Measurements from ENCODE around the gene OR6K2. TPM values are rescaled to one million over a fixed set of nuclear protein-coding genes. Genes with fewer than 3 reads are reported as not detected.

The OR6K2 gene
- total RNA-seq, 3 donors from 2014 or later = not detected

DNA sequence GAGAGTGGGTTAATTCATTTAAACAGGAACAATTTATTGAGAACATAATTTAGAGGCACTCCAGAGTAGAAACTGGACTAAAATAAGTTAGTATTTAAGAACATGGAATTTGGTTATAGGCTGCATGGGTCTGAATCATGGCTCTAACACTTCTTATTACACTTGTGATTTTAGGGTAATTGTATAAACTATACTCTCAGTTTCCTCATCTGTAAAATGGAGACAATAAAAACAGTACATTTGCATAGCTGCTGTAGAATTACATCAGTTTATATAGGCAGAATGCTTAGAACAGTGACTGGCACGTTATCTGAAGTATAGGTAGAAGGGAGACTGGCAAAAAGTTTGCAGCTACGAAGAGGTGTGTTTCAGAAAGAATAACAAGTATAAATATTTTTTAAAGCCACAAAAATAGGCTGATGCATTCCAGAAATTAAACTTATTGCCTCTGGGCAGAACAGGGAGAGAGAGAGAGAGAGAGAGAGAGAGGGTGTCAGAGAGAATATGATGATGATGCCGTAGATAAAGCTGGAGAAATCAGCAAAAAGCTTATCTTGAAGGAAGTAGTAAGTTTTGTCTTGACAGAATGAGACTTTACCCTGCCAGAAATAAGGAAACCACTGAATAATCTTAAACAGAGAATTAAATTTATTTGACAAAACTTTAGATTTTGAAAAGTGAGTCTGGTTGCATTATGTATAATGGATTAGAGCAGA, 28.2 kb upstream of the OR6K2 start:
- ATAC-seq (no peak), DNase-seq (no peak)
- H3K36me3 ChIP-seq (ENCODE audit: low read depth) = no peaks in the 10 kb centered on the region
- H3K9me3 ChIP-seq = no peaks in the 10 kb centered on the region
- intact Hi-C loops (cut with DNase I, micrococcal nuclease) = no loop called here
- no peak overlapping the region for H3K4me3 ChIP-seq
- H3K4me1 ChIP-seq (ENCODE audit: low read depth) = no peaks in the 10 kb centered on the region
- TF ChIP-seq, protein P1, sequence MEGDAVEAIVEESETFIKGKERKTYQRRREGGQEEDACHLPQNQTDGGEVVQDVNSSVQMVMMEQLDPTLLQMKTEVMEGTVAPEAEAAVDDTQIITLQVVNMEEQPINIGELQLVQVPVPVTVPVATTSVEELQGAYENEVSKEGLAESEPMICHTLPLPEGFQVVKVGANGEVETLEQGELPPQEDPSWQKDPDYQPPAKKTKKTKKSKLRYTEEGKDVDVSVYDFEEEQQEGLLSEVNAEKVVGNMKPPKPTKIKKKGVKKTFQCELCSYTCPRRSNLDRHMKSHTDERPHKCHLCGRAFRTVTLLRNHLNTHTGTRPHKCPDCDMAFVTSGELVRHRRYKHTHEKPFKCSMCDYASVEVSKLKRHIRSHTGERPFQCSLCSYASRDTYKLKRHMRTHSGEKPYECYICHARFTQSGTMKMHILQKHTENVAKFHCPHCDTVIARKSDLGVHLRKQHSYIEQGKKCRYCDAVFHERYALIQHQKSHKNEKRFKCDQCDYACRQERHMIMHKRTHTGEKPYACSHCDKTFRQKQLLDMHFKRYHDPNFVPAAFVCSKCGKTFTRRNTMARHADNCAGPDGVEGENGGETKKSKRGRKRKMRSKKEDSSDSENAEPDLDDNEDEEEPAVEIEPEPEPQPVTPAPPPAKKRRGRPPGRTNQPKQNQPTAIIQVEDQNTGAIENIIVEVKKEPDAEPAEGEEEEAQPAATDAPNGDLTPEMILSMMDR (IDR thresholded peaks at IDR 0.05) = no peak

DNA sequence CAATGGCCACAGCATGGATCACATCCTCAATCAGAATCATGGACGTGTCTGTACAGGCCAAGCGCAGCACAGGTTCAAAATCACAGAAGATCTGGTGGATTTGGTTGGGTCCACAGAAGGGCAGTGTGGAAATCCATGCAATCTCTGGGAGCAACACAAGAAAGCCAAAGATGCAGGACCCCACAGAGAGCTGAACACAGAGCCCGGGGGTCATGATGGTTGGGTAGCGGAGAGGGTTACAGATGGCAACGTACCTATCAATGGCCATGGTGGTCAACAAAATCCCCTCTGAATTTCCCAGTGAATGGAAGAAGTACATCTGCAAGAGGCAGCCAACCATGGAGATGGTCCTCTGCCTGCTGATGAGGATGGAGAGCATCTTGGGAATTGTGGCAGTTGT, 24.0 kb upstream of the OR6K2 start:
- Histone ChIP-seq H3K4me3 (no peak overlapping the region), H3K36me3 (ENCODE audit: low read depth) (no peaks in the 10 kb centered on the region), H3K9me3 (no peaks in the 10 kb centered on the region), H3K4me1 (ENCODE audit: low read depth) (no peaks in the 10 kb centered on the region)
- intact Hi-C loops (cut with DNase I, micrococcal nuclease) = no loop called here
- DNase-seq (no peak), ATAC-seq (no peak)
- TF ChIP-seq, protein P1 (IDR thresholded peaks at IDR 0.05) = no peak

DNA sequence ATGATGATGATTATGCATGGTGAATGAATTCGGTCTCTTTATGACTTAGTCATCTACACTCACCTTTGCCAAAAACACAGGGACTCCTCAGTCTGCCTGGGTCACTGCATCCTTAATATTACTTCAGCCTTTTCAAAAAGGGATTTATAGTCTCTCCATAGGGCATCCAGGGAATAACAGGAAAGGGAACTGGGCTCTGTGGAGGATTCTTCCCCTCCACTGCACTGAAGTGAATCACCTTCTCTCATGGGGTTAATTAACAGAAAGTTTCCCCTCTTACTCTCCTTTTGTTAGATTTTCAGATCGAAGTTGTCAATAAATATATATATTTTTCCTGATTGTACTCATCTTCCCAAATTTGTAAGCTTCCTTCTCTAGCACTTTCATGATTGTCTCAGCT, 20.2 kb upstream of the OR6K2 start, which contains the start of gene OR6K3:
TSS of gene OR6K3 (minus strand) at position 101 of the 400 bp plus-strand sequence. CDS start 2,605 bp downstream, outside the sequence.
- DNase-seq (no peak), ATAC-seq (no peak)
- TF ChIP-seq, protein P1 (IDR thresholded peaks at IDR 0.05) = no peak
- Histone ChIP-seq H3K9me3 (no peaks in the 10 kb centered on the region), H3K4me3 (no peak within 1 kb of the TSS), H3K4me1 (ENCODE audit: low read depth) (no peaks in the 10 kb centered on the region), H3K36me3 (ENCODE audit: low read depth) (no peaks in the 10 kb centered on the region)
- intact Hi-C loops (cut with DNase I, micrococcal nuclease) = no loop called here

DNA sequence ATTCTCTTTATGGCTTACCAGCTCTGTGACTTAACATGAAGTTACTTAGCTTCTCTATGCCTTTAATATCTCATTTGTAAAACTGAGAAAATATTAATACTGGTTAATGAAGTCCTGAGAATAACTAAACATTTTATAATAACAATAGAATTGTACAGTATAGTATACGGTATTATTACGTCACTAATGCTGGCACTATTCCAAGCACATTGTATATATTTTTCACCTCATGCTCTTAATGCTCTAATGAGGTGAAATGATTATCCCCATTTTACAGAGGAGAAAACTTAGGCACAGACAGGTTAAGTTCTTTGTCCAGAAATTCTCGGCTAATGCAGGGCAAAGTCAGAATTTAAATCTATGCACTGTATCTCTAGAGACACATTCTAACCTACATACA, 19.2 kb upstream of the OR6K2 start:
- H3K4me3 ChIP-seq = no peak overlapping the region
- no peak for DNase-seq
- intact Hi-C loops (cut with DNase I, micrococcal nuclease) = no loop called here
- no peaks in the 10 kb centered on the region for H3K4me1 ChIP-seq (ENCODE audit: low read depth)
- TF ChIP-seq, protein P1 (IDR thresholded peaks at IDR 0.05) = no peak
- H3K36me3 ChIP-seq (ENCODE audit: low read depth) = no peaks in the 10 kb centered on the region
- H3K9me3 ChIP-seq = no peaks in the 10 kb centered on the region
- no peak for ATAC-seq

DNA sequence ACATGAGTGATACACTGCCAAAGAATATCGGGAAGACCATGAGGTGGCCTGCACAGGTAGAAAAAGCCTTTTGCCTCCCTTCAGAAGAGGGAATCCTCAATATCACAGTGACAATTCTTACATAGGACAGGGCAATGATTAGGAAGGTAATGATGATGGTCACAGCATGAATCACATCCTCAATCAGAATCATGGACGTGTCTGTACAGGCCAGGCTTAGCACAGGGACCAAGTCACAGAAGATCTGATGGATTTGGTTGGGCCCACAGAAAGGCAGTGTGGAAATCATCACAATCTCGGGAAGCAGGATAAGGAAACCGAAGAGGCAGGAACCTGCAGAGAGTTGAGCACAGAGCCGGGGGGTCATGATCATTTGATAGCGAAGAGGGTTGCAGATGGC, 16.9 kb upstream of the OR6K2 start:
- no peaks in the 10 kb centered on the region for H3K36me3 ChIP-seq (ENCODE audit: low read depth)
- H3K4me3 ChIP-seq = no peak overlapping the region
- TF ChIP-seq, protein P1 (IDR thresholded peaks at IDR 0.05) = no peak
- DNase-seq (no peak), ATAC-seq (no peak)
- H3K9me3 ChIP-seq = no peaks in the 10 kb centered on the region
- H3K4me1 ChIP-seq (ENCODE audit: low read depth) = no peaks in the 10 kb centered on the region
- intact Hi-C loops (cut with DNase I, micrococcal nuclease) = no loop called here
